ENCODE measurements around the gene NFAM1. TPM values are rescaled to one million over a fixed set of nuclear protein-coding genes. Genes with fewer than 3 reads are reported as not detected.

NFAM1 gene
- total RNA-seq, 1 experiment from 2014 or later, result 0.12 TPM

DNA sequence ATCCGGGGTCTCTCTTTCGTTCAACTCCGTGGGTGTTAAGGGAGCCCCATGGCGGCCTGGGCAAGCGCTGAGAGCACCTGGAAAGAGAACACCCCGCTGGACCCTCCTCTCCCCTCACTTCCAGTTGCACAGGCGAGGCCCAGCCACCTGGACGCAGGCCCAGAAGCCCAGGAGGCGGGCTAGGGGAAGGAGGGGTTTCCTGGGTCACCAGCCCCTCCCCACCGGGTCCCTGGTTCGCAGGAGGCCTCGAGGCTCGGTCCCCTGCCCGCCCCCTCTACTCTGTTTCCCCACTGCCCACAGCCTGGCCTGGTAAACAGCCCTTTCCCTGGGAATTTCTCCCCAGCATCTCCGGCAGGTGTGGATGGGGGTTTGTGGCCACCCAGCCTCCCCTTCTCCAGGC lies 8.5 kb upstream of the NFAM1 start:
- POLR2A ChIA-PET, result no interaction called here
- intact Hi-C loops (cut with micrococcal nuclease), result no loop called here
- CTCF ChIA-PET, result no interaction called here

GRCh38 chr22:42439821-42440674 lies 7.8 kb upstream of the NFAM1 start:
- H3K4me2 ChIP-seq (ENCODE audit: low read length), result no peak overlapping the region
- peaks cover 11 to 35% of the 10 kb centered on the region in 2 experiments for H3K4me1 ChIP-seq (ENCODE audit: control insufficient read depth in 1 of 2, insufficient read depth in 2 of 2, low read length in 2 of 2)
- no peaks in the 10 kb centered on the region for H3K79me2 ChIP-seq (ENCODE audit: insufficient read depth, low read length)
- intact Hi-C loops (cut with micrococcal nuclease), result loop anchor here (5.0 kb wide), 1 partner anchor 163 kb away; no protein-coding TSS in a partner anchor
- no peaks in the 10 kb centered on the region for H3K36me3 ChIP-seq (ENCODE audit: control insufficient read depth in 1 of 2, insufficient read depth in 2 of 2, low read length in 2 of 2)
- RAD21 ChIA-PET (ENCODE audit: low non-redundant PET in 1 of 2, low total read pairs in 2 of 2, uncharacterized antibody in 2 of 2, unreplicated experiment in 2 of 2), result interaction anchor here in 1 of 2 experiments (0.5 kb wide), 1 partner anchor 10 kb away, joined by 3 read pairs; no protein-coding TSS in a partner anchor
- ATAC-seq, result no peak
- H3K27ac ChIP-seq (ENCODE audit: low read depth, low read length), result no peak overlapping the region
- H3K9me3 ChIP-seq (ENCODE audit: control insufficient read depth in 1 of 2, insufficient read depth in 1 of 2, low read depth in 1 of 2, low read length in 2 of 2), result no peaks in the 10 kb centered on the region
- CTCF ChIA-PET, result no interaction called here
- no peak overlapping the region for H3K9ac ChIP-seq (ENCODE audit: low read length)
- no peak for DNase-seq (ENCODE audit: low read depth, low spot score)
- no peaks in the 10 kb centered on the region for H3K9me2 ChIP-seq (ENCODE audit: insufficient read depth)
- H3K4me3 ChIP-seq (replicated peaks in 1 of 2; ENCODE audit: low read depth in 1 of 2, low read length in 2 of 2), result no peak overlapping the region
- no peak overlapping the region for H2AFZ ChIP-seq (ENCODE audit: low read depth, low read length, poor library complexity, severe bottlenecking)
- POLR2A ChIA-PET, result no interaction called here
- TF ChIP-seq, protein P1, sequence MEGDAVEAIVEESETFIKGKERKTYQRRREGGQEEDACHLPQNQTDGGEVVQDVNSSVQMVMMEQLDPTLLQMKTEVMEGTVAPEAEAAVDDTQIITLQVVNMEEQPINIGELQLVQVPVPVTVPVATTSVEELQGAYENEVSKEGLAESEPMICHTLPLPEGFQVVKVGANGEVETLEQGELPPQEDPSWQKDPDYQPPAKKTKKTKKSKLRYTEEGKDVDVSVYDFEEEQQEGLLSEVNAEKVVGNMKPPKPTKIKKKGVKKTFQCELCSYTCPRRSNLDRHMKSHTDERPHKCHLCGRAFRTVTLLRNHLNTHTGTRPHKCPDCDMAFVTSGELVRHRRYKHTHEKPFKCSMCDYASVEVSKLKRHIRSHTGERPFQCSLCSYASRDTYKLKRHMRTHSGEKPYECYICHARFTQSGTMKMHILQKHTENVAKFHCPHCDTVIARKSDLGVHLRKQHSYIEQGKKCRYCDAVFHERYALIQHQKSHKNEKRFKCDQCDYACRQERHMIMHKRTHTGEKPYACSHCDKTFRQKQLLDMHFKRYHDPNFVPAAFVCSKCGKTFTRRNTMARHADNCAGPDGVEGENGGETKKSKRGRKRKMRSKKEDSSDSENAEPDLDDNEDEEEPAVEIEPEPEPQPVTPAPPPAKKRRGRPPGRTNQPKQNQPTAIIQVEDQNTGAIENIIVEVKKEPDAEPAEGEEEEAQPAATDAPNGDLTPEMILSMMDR (IDR thresholded peaks at IDR 0.05 in 2 of 3, conservative IDR thresholded peaks at IDR 0.05 in 1 of 3; ENCODE audit: borderline replicate concordance in 1 of 3, insufficient read depth in 1 of 3, low read depth in 2 of 3, low read length in 2 of 3), result no peak
- TF ChIP-seq ZFX (IDR thresholded peaks at IDR 0.05) (no peak), ELF1 (IDR thresholded peaks at IDR 0.05; ENCODE audit: borderline replicate concordance, low read depth) (no peak), FOSL1 (IDR thresholded peaks at IDR 0.05; ENCODE audit: low read depth) (no peak), SRF (IDR thresholded peaks at IDR 0.05; ENCODE audit: low read depth) (no peak), YY1 (IDR thresholded peaks at IDR 0.05; ENCODE audit: extremely low read depth, insufficient replicate concordance, low read depth, low read length) (no peak)
- TF ChIP-seq, protein P2, sequence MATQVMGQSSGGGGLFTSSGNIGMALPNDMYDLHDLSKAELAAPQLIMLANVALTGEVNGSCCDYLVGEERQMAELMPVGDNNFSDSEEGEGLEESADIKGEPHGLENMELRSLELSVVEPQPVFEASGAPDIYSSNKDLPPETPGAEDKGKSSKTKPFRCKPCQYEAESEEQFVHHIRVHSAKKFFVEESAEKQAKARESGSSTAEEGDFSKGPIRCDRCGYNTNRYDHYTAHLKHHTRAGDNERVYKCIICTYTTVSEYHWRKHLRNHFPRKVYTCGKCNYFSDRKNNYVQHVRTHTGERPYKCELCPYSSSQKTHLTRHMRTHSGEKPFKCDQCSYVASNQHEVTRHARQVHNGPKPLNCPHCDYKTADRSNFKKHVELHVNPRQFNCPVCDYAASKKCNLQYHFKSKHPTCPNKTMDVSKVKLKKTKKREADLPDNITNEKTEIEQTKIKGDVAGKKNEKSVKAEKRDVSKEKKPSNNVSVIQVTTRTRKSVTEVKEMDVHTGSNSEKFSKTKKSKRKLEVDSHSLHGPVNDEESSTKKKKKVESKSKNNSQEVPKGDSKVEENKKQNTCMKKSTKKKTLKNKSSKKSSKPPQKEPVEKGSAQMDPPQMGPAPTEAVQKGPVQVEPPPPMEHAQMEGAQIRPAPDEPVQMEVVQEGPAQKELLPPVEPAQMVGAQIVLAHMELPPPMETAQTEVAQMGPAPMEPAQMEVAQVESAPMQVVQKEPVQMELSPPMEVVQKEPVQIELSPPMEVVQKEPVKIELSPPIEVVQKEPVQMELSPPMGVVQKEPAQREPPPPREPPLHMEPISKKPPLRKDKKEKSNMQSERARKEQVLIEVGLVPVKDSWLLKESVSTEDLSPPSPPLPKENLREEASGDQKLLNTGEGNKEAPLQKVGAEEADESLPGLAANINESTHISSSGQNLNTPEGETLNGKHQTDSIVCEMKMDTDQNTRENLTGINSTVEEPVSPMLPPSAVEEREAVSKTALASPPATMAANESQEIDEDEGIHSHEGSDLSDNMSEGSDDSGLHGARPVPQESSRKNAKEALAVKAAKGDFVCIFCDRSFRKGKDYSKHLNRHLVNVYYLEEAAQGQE (IDR thresholded peaks at IDR 0.05; ENCODE audit: low read depth), result no peak
- no peaks in the 10 kb centered on the region for H4K20me1 ChIP-seq (ENCODE audit: insufficient read depth)
- BruUV-seq (replicated peaks), result no TSS peak
- H3K27me3 ChIP-seq (ENCODE audit: insufficient read depth, low read length), result no peaks in the 10 kb centered on the region

More for the DNA sequence above, 8.5 kb upstream of the NFAM1 start:
- Histone ChIP-seq H2AFZ (ENCODE audit: low read depth, low read length, poor library complexity, severe bottlenecking) (no peak overlapping the region), H3K27ac (ENCODE audit: low read depth, low read length) (no peak overlapping the region), H3K4me3 (replicated peaks in 1 of 2; ENCODE audit: low read depth in 1 of 2, low read length in 2 of 2) (no peak overlapping the region), H3K9me3 (ENCODE audit: control insufficient read depth in 1 of 2, insufficient read depth in 1 of 2, low read depth in 1 of 2, low read length in 2 of 2) (no peaks in the 10 kb centered on the region), H3K79me2 (ENCODE audit: insufficient read depth, low read length) (no peaks in the 10 kb centered on the region), H3K9ac (ENCODE audit: low read length) (no peak overlapping the region), H3K27me3 (ENCODE audit: insufficient read depth, low read length) (no peaks in the 10 kb centered on the region), H3K9me2 (ENCODE audit: insufficient read depth) (no peaks in the 10 kb centered on the region), H3K4me2 (ENCODE audit: low read length) (no peak overlapping the region), H3K4me1 (ENCODE audit: control insufficient read depth in 1 of 2, insufficient read depth in 2 of 2, low read length in 2 of 2) (peaks cover 11 to 35% of the 10 kb centered on the region in 2 experiments), H3K36me3 (ENCODE audit: control insufficient read depth in 1 of 2, insufficient read depth in 2 of 2, low read length in 2 of 2) (no peaks in the 10 kb centered on the region), H4K20me1 (ENCODE audit: insufficient read depth) (no peaks in the 10 kb centered on the region)
- RAD21 ChIA-PET (ENCODE audit: low non-redundant PET in 1 of 2, low total read pairs in 2 of 2, uncharacterized antibody in 2 of 2, unreplicated experiment in 2 of 2), result interaction anchor here in 1 of 2 experiments (0.5 kb wide), 1 partner anchor 9 kb away, joined by 3 read pairs; no protein-coding TSS in a partner anchor
- no peak for ATAC-seq
- BruUV-seq (replicated peaks), result no TSS peak
- DNase-seq (ENCODE audit: low read depth, low spot score), result no peak
- TF ChIP-seq, protein P3, sequence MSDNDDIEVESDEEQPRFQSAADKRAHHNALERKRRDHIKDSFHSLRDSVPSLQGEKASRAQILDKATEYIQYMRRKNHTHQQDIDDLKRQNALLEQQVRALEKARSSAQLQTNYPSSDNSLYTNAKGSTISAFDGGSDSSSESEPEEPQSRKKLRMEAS (IDR thresholded peaks at IDR 0.05), result no peak
- TF ChIP-seq SP1 (IDR thresholded peaks at IDR 0.05; ENCODE audit: low read depth) (no peak), ZFX (IDR thresholded peaks at IDR 0.05) (no peak), YY1 (IDR thresholded peaks at IDR 0.05; ENCODE audit: extremely low read depth, insufficient replicate concordance, low read depth, low read length) (no peak), RAD21 (IDR thresholded peaks at IDR 0.05; ENCODE audit: low read depth) (no peak), TCF7L2 (IDR thresholded peaks at IDR 0.05; ENCODE audit: borderline replicate concordance, extremely low read depth, insufficient read depth, insufficient read length) (no peak), ZNF274 (IDR thresholded peaks at IDR 0.05; ENCODE audit: low read depth, low read length) (no peak)
- TF ChIP-seq, protein P4, sequence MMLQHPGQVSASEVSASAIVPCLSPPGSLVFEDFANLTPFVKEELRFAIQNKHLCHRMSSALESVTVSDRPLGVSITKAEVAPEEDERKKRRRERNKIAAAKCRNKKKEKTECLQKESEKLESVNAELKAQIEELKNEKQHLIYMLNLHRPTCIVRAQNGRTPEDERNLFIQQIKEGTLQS (IDR thresholded peaks at IDR 0.05), result no peak
